ENCODE results near the gene LRRC7. TPM values are rescaled to one million over a fixed set of nuclear protein-coding genes. Genes with fewer than 3 reads are reported as not detected.

LRRC7 gene
- 10 to 100 TPM in 8 of 10 donors, 1 to 10 TPM in 2; 9.3 to 32.3 (median 16.7) TPM for polyA plus RNA-seq (ENCODE audit: insufficient read length in 10 of 10)
- long read RNA-seq, donor 1, partial matches to known transcripts: 0 of 2 reads
- long read RNA-seq, donor 1, other reads (novel, unspliced or antisense): 0 of 2 reads
- long read RNA-seq, donor 2, transcript LRRC7-206 (1 exons, 2,983 nt): major isoform, 7 of 8 reads
- long read RNA-seq, donor 2, partial matches to known transcripts: 0 of 8 reads
- long read RNA-seq, donor 2, other reads (novel, unspliced or antisense): 0 of 8 reads
- long read RNA-seq, donor 3: 0 reads
- long read RNA-seq, donor 4: 0 reads
- long read RNA-seq, donor 5, partial matches to known transcripts: 0 of 1 reads
- long read RNA-seq, donor 5, other reads (novel, unspliced or antisense): 0 of 1 reads
- long read RNA-seq, donor 6, transcript LRRC7-206 (1 exons, 2,983 nt): major isoform, 6 of 13 reads
- long read RNA-seq, donor 6, partial matches to known transcripts: 0 of 13 reads
- long read RNA-seq, donor 6, other reads (novel, unspliced or antisense): 6 of 13 reads
- long read RNA-seq, donor 7, partial matches to known transcripts: 13 of 14 reads
- long read RNA-seq, donor 7, other reads (novel, unspliced or antisense): 0 of 14 reads
- long read RNA-seq, donor 8, transcript LRRC7-206 (1 exons, 2,983 nt): major isoform, 7 of 7 reads
- long read RNA-seq, donor 8, partial matches to known transcripts: 0 of 7 reads
- long read RNA-seq, donor 8, other reads (novel, unspliced or antisense): 0 of 7 reads
- long read RNA-seq, donor 9: 0 reads

DNA sequence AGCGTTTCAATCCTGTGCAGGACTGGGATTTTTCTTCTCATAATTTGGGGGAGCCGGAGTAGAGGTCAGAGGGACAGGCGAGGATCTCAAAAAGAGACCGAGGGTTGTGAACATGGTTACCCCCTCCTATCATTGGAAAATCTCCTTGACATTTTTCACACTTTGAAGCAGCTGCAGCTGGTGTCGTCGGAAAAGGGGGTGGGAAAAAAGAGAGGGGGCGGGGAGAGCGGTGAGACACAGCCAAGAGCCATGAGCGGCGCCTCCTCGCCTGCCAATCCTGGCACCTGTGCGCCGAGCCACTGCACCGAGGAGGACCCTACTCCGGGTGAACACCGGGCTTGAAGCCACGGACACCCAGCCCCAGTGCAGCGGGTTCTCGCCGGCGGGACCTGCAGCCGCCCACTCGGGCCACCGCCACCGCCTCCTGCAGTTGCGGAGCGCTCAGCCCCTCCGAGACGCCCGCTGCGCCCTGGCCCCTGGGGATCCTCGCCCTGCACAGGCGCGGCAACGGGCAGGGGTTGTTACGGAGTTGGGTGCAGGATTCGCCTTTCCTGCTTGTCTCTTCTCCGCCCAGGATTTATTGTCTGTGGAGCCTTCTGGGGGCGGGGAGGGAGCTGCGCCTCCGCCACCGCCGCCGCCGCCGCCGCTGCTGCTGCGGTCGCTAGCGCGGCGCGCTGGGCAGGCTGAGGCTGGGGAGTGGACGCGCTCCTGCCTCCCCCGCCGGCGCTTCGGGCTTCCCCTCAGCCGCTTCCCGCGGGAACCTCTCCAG is at the start of gene LRRC7:
TSS of gene LRRC7 (plus strand) at position 271 of the 769 bp plus-strand sequence. CDS start 718 bp downstream, outside the sequence.
- DNase-seq: peak; percentile 68 to 90 (median 72)

DNA sequence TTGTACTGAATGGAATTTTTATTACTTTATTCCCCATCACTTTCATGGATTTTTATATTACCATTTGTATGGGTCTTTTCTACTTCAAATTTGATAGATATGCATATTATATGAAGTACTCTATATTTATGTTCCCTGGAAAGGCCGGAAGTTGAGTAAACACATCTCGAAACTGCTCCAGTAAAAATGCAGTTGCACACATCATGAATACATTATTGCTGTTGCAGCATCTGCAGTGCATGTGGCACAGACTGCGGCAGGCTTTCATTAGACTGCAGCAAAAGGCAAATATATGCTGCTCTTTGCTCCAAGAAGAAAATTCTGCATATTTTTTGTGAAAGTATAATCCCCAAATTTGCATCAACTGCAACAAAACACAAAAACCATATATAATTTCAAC is 48.7 kb upstream of the LRRC7 start:
- DNase-seq: no peak

DNA sequence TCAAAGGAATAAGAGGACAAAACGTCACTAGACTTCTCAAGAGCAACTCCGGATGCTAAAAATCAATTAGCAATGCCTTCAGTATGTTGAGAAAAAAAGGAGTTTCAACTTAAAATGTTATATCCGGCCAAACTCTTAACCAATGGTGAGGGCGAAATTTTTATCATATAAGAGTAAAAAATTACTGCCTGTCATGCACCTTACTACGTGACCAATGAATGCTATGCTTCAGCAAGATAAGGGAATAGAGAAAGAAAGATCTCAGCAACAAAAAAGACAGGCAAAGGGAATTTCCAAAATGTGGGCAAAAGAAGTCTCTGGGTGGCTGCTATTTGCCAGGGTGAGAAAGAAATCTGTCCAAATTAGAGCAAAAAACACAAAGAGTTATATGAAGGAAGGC is 47.4 kb upstream of the LRRC7 start:
- no peak for DNase-seq

DNA sequence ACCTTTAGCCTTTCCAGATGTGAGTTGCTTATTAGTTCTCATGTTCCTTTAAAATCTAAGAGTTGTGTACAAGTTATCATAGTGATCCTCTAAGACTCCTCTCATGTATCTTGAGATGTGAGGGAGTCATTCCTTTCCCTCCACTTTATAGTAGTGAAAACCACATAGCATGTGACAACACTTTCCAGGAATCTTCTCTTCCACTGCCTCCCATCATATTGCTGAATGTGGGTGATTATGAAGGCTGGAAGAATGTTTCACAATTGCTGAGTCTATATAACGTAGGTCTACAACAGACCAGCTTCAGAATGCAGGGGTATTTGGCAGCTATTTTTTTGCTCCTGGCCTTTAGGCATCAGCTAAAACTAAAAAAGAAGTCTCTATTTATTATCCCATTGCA is 44.7 kb upstream of the LRRC7 start:
- peak in 1 of 3 donors; percentile 90 for DNase-seq

DNA sequence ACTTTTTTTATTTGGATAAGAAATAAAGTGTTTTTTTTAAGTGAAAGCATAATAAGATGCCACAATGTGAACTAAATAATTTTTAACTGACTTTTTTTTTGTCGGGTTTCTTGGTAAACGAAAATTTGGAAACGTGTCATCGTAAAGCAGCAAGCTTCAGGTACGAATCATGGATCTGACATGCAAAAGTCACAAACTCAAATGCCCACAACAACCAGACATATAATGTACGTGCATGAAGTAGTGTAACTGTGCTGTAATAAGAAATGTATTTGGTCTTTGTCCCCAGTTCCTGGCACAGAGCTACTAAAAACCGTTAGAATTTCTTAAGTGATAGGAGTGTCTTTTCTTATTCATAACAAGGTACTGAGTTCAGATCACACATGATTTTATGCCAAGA is 44.3 kb upstream of the LRRC7 start:
- peak in 1 of 3 donors; percentile 9 for DNase-seq

DNA sequence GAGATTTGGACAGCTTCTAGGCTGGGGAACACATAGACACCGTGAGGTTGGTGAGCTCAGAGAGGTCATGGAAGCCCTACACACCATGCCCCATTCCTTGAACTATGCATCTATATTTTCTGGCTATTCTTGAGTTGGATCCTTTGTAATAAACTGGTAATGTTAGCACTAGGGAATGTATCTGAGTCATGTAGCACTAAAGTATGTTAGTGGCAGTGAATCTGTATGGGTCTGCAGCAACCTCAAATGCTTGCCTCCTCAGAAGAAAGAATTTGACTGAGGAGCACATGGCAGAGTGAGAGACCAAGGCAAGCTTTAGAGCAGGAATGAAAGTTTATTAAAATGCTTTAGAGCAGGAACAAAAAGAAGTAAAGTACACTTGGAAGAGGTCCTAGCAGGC is 43.7 kb upstream of the LRRC7 start:
- peak in 1 of 3 donors; percentile 44 for DNase-seq

DNA sequence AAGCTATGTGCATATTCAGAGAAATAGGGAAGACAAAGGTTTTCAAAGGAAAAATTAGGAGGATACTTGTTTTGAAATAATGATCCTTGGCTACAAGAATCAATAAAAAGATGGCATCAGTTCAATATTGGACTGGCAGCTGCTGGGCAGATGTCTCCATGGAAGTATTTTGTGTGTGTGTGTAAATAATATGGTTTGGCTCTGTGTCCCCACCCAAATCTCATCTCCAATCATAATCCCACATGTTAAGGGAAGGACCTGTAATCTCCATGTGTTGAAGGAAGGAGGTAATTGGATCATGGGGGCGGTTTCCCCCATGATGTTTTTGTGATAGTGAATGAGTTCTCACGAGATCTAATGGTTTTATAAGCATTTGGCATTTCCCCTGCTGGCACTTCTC is 40.4 kb upstream of the LRRC7 start:
- no peak for DNase-seq

DNA sequence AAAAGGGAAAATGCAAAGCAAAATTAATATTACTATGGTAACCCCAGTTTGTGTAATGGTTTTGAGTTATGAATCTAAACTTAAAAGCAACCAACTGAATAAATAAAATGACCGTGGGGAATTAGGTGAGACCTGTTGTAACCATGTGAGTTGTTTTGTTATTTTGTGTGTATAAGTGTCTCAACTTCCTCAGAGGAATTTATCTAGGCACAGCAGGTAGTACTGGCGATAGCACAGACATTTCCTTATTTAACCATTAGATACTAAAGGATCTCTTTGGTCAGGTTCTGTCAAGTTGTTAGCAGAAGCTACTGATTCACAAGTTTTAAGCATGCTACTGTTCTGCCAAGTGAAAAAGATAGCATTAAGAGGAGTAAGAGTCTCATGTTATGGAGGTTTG is 39.3 kb upstream of the LRRC7 start:
- no peak for DNase-seq

DNA sequence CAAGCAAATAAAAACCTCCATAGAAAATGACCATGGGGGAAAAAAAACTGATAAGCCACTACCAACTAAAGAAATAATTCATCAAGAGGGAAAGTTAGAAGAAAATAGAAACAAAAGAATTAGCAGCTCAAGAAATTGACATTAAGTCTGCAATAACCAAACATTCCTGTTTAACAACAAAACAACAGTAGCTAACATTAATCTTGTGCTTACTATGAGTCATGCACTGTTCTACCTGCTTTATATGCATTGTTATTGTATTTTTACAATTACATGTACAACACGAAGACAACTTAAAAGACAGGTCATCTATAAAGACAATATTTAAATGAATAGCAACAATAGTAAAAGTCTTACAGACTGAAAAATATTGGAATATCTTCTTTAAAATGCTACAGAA is 34.4 kb upstream of the LRRC7 start:
- no peak for DNase-seq

DNA sequence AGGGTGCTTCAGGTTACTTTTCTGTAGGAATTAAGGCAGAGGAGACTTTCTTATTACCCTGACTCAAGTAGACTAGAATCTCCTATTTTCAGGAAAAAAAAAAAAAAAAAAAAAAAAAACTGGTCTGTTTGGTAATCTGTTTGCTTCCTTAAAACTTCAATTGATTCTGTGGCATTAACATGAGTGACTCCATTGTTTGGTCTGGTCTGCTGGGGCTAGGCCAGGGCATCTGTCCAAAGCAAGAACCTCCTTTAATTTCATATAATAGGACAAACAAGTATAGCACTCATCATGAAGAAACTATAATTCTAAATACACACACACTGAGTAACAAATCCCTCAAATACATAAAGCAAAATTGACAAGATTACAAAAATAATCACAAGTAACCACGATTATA is 32.9 kb upstream of the LRRC7 start:
- no peak for DNase-seq

DNA sequence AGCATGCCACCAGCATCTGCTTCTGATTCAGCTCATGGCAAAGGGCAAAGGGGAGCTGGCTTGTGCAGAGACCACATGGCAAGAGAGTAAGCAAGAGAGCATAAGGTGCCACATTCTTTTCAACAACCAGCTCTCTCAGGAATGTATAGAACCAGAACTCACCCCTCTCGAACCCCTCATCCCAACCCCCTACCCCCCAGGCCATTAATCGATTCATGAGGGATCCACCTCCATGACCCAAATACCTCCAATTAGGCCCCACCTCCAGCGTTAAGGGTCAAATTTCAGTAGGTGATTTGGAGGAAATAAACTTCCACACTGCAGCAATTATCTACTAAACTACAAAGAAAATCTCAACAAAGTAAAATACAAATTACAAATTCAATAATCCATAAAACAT is 32.2 kb upstream of the LRRC7 start:
- no peak for DNase-seq

DNA sequence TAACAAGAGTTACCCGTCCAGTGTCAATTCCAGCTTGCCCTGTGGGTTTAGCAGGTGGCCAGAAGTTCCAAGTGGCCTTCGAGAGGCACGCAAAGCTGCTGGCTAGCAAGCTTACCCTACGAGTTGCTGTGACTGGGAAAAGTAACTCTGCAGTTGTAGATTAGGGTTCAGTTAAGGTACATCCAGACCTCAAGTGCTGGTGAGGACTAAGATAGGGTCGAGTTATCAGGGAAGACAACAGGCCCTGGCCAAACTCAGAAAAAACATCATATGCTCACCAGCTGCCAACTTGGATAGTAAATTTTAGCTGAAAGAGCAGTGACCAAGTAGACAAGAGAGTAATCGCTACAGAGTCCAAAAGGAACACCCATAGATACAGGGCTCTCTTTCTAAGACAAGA is 27.7 kb upstream of the LRRC7 start:
- no peak for DNase-seq

DNA sequence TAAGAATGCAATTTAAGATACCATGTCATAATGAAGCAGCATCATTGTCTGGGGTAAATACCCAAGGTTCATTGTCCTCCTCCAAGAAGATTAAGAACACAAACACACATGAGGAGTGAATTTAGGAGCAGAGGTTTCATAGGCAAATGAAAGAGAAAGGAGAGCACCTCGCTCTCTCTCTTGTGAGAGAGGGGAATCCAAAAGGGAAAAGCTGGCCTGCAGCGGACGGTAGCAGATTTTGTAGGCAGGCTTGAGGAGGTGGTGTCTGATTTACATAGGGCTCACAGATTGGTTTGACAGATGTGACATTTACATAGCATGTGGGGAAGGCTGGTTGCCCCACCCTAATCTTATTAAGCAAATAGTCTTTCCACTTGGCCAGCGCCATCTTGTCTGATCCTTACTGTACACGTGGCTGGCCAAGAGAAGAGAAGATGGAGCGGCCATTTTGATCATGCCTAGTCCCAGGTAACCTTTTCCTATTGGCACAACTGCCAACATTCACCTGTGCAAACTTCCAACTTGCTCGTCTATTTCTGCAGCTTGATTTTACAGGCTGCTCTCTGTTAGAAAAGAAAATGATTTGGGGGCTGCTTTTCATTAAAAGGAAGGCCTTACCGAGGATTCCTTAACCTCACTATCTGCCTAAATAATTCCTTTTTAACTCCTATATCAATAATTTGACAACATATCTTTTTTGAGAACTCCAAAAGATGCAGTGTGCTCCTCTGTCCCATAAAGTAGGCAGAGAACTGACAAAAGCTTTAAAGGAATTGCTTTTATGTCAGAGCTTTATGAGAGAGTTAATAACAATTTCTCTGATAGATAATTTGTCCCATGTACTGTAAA is 16.0 kb upstream of the LRRC7 start:
- DNase-seq: no peak

DNA sequence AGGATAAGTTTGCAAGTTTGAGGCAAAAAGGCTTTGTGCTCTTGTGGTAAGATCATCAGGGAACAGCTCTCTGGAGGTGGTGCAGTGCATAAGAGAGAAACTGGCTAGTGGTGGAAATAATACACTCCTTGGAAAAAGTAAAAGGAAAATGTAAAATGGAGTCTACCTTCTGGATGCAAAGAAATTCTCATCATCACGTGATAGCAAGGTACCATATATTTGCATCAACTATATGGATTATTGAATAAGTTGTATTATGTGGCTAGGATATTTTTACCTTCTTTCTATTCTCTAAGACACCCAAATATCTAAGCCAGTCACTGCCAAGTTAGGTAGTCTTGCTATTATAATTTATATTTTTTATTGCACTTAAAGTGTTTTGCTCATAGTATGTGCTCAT is 14.0 kb upstream of the LRRC7 start:
- no peak for DNase-seq

DNA sequence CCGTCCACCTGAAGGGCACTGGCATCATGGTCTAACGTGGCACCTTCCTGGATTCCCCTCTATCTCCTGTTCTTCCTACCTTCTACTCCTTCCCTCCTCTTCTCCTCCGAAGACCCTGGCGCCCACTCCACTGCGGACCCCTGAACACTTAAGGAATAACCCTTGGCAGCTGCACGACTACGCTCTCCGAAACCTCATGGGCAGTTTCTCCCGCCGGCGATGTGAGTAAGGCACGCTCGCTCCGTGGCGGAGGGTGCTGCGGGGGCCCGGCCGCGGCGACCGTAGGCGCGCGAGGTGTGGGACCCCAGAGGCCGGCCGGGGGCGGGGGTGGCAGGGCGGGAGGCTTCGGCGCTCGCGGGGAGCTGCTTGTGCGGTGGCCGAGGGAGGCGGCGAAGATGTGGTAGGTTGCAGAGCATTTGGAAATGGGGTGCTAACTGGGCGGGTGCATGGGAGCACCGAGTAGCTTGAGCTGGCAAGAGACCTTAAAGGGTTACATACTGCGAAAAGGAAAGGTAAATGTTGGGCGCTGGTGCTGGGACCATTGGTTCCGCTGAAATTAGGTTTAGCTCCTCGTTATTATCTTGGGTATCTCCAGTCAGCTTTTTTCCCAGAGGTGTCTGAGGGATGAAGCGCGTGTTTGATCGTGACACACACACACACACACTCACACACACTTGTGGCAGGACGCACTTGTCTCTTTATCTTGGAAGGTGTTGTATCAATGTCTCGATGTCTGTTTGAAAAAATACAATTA is 876 bp downstream of the LRRC7 start:
- DNase-seq: peak in 2 of 3 donors; percentile 35 to 84

DNA sequence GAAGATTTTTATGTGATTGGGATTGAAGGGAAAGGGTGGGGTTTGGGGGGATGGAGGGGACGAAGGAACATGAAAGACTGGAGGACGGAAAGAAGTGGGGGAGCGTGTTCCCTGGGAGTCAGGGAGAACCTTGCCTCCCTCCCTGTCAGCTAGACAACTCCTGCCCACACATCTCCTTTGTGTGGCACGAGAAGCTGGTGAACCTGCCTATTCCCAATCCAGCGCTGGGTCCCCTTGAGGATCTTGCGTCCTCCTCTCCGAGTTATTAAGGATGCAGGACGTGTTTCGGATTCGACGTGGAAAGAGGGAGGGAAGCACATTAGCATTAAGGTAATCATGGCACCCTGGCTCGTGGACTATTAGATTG is 1.4 kb downstream of the LRRC7 start:
- peak; percentile 18 to 81 (median 36) for DNase-seq

DNA sequence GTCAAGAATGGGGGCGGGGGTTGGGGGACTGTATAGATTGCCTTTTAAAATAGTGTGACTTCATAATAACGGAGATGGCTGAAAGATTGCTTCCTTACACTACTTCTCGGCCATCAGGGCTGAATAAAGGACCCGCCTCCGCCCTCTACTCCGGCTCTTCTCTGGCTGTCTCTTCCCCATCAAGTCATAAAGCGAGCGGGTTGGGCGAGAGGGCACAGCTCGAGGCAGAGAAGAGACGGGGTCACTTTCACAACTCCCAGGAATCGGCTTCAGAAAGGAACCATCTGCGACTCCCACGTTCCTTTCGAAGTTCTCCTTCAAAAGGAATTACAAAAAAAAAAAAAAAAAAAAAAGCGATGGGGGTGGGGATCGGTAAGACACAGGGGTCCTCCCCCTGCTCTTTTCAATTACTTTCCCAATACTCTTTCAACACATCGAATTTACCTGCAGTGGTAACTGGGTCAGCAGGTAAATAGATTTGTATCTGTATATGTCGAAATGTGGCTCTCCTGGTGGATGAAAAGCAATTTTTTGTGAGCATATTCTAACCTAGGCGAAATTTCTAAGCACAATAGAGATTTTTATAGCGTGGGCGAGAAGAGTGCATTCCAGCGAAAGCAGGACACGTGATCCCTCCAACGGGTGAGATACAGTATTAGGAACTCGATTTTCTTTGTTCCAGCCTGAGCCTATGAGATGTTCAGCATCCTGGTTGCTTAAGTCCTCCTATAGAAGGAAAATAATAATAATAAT is 2.0 kb downstream of the LRRC7 start:
- peak; percentile 25 to 79 (median 40) for DNase-seq

DNA sequence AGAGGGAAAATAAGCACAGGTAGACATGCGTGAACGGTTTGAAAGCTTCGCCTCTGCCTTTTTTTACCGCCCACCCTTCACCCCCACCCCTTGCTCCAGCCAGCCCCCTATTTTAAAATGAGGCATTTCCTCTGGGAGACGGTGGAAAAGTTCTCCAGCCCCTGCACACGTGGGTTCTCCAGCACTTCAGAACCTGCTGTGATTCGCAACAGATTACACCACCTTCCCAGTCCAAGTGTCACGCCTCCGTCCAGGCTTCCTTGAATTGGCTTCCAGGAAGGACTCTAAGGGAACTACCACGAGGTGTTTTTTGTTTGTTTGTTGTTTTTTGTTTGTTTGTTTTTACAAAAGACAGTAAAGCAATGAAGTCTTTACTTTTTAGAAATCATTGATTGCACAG is 2.6 kb downstream of the LRRC7 start:
- DNase-seq: peak; percentile 19 to 75 (median 32)

DNA sequence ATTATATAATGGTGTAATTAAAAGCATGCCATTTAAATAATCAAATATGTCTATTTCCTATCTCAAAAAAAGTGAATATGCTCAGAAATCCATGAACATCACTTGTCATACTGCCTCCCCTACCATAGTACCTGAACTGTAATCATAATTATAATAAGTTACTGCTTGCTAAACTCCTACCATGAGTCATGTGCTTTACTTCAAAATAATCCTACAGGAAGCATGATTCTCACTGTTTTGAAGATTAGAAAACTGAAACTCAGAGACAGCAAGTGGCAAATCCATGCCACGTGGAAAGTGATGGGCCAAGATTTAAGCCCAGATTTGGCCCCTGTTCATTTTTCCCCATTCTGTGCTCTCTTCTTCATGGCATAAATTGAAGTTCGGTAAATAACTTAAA is 5.2 kb downstream of the LRRC7 start:
- DNase-seq: no peak

DNA sequence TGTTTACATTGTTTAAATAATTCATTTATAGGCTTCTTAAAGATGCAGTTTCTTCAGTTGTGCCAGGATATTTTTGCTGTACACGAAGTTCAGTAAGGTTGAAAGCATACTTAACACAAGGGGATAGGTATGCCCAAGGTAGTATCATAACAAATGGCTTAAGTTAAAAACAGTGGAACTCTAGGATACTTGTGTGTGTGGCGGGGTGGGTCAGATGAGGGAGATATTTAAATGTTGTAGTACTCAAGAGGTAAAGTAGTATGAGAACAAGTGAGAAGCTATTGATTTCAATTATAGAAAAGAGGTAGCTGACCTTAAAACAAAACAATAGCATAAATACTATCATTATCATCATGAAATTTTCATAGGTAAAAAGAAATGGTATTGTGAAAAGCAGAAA is 6.2 kb downstream of the LRRC7 start:
- no peak for DNase-seq
